AG04449 (cell line): ENCODE results near the gene TEAD1.

Source experiments
- CTCF ChIA-PET: fragments of 350-600 bp; formaldehyde crosslinking; extraction: SDS; loops from one replicate; lab custom pipeline; 2021; ENCODE audit warnings: antibody characterized with exemption; lab: Yijun Ruan, JAX
- POLR2A ChIA-PET: fragments of 400-600, 350-600 bp; formaldehyde crosslinking; extraction: SDS; loops from one replicate; lab custom pipeline; 2020; ENCODE audit warnings: antibody characterized with exemption, inconsistent platforms; lab: Yijun Ruan, JAX
- DNase-seq: peaks from one replicate; pipeline ENCODE4 v3.0.0-alpha.2; 2010; ENCODE audit warnings: low read depth, low spot score
- H3K4me3 ChIP-seq: 2 replicates; pipeline ENCODE4 v1.5.1; 2011; ENCODE audit warnings: low read depth, mild to moderate bottlenecking, control low read depth, low read length
- CTCF ChIP-seq: IDR thresholded peaks from one replicate; pipeline ENCODE4 v1.5.1; 2011; ENCODE audit warnings: mild to moderate bottlenecking, moderate library complexity, low read length, control low read depth, inconsistent platforms; ENCODE audit not compliant: insufficient read depth; ENCODE audit errors: missing control alignments

The TEAD1 gene

GRCh38 chr11:12657981-12658380 lies 16.2 kb upstream of the TEAD1 start:
- H3K4me3 ChIP-seq: no peak overlapping the region
- POLR2A ChIA-PET: no interaction called here
- CTCF ChIA-PET: no interaction called here
- no peak for TF ChIP-seq CTCF
- DNase-seq: no peak

GRCh38 chr11:12662101-12662689 lies 12.0 kb upstream of the TEAD1 start:
- TF ChIP-seq CTCF: no peak
- no peak overlapping the region for H3K4me3 ChIP-seq
- CTCF ChIA-PET: no interaction called here
- POLR2A ChIA-PET: no interaction called here
- no peak for DNase-seq

- CTCF ChIA-PET: no interaction called here
- no peak for TF ChIP-seq CTCF
- no peak overlapping the region for H3K4me3 ChIP-seq
- DNase-seq: no peak
- POLR2A ChIA-PET: no interaction called here
These were observed 9.8 kb upstream of the TEAD1 start for GRCh38 chr11:12664385-12664784.

GRCh38 chr11:12666915-12667314 lies 7.3 kb upstream of the TEAD1 start:
- ChIA-PET CTCF (interaction anchor here (0.9 to 1.0 kb wide), 2 partner anchors 48 to 68 kb away, joined by 3 read pairs; no protein-coding TSS in a partner anchor), POLR2A (no interaction called here)

GRCh38 chr11:12667646-12668045 lies 6.6 kb upstream of the TEAD1 start:
- CTCF ChIA-PET: no interaction called here
- no peak for DNase-seq
- TF ChIP-seq CTCF: no peak
- POLR2A ChIA-PET: no interaction called here
- H3K4me3 ChIP-seq: no peak overlapping the region

More at GRCh38 chr11:12666915-12667314, 7.3 kb upstream of the TEAD1 start:
- DNase-seq: no peak
- no peak for TF ChIP-seq CTCF
- no peak overlapping the region for H3K4me3 ChIP-seq

- CTCF ChIA-PET: no interaction called here
- POLR2A ChIA-PET: no interaction called here
- DNase-seq: no peak
- no peak for TF ChIP-seq CTCF
- H3K4me3 ChIP-seq: no peak overlapping the region
These were observed 6.1 kb upstream of the TEAD1 start for GRCh38 chr11:12668166-12668565.
